ENCODE results near the gene TSHZ2.

Gene TSHZ2

GRCh38 chr20:53283597-53283996 is 311.4 kb downstream of the TSHZ2 start:
- DNase-seq (ENCODE audit: low read depth): no peak

GRCh38 chr20:53284256-53284655 is 312.1 kb downstream of the TSHZ2 start:
- DNase-seq (ENCODE audit: low read depth): no peak

- no peak for DNase-seq (ENCODE audit: low read depth)
Measured at GRCh38 chr20:53284696-53285095, 312.5 kb downstream of the TSHZ2 start.

- no peak for DNase-seq (ENCODE audit: low read depth)
Measured at GRCh38 chr20:53287357-53288042, 315.3 kb downstream of the TSHZ2 start.

- DNase-seq (ENCODE audit: low read depth): no peak
Measured at GRCh38 chr20:53291548-53291947, 319.4 kb downstream of the TSHZ2 start.

GRCh38 chr20:53292347-53292746 is 320.2 kb downstream of the TSHZ2 start:
- DNase-seq (ENCODE audit: low read depth): no peak

GRCh38 chr20:53294804-53295203 is 322.6 kb downstream of the TSHZ2 start:
- no peak for DNase-seq (ENCODE audit: low read depth)

GRCh38 chr20:53296025-53296424 is 323.9 kb downstream of the TSHZ2 start:
- no peak for DNase-seq (ENCODE audit: low read depth)

GRCh38 chr20:53296451-53297153 is 324.4 kb downstream of the TSHZ2 start:
- DNase-seq (ENCODE audit: low read depth): no peak

- DNase-seq (ENCODE audit: low read depth): no peak
Measured at GRCh38 chr20:53297154-53297529, 325.0 kb downstream of the TSHZ2 start.

- DNase-seq (ENCODE audit: low read depth): no peak
Measured at GRCh38 chr20:53298260-53298659, 326.1 kb downstream of the TSHZ2 start.

- DNase-seq (ENCODE audit: low read depth): no peak
Measured at GRCh38 chr20:53298911-53299310, 326.8 kb downstream of the TSHZ2 start.

GRCh38 chr20:53299831-53300230 is 327.7 kb downstream of the TSHZ2 start:
- DNase-seq (ENCODE audit: low read depth): no peak

- no peak for DNase-seq (ENCODE audit: low read depth)
Measured at GRCh38 chr20:53301869-53302268, 329.7 kb downstream of the TSHZ2 start.

GRCh38 chr20:53302695-53303412 is 330.7 kb downstream of the TSHZ2 start:
- DNase-seq (ENCODE audit: low read depth): no peak

GRCh38 chr20:53303413-53303760 is 331.2 kb downstream of the TSHZ2 start:
- DNase-seq (ENCODE audit: low read depth): no peak

GRCh38 chr20:53304146-53304545 is 332.0 kb downstream of the TSHZ2 start:
- no peak for DNase-seq (ENCODE audit: low read depth)

- no peak for DNase-seq (ENCODE audit: low read depth)
Measured at GRCh38 chr20:53306192-53306805, 334.1 kb downstream of the TSHZ2 start.

GRCh38 chr20:53307964-53308597 is 335.9 kb downstream of the TSHZ2 start:
- no peak for DNase-seq (ENCODE audit: low read depth)

- DNase-seq (ENCODE audit: low read depth): no peak
Measured at GRCh38 chr20:53309515-53309914, 337.4 kb downstream of the TSHZ2 start.

- no peak for DNase-seq (ENCODE audit: low read depth)
Measured at GRCh38 chr20:53312957-53313356, 340.8 kb downstream of the TSHZ2 start.

- no peak for DNase-seq (ENCODE audit: low read depth)
Measured at GRCh38 chr20:53316206-53316937, 344.2 kb downstream of the TSHZ2 start.
